Measurements from ENCODE around the gene NFIA. TPM values are rescaled to one million over a fixed set of nuclear protein-coding genes. Genes with fewer than 3 reads are reported as not detected.

The NFIA gene
- total RNA-seq, 1 experiment from 2014 or later, result 0.35 TPM

DNA sequence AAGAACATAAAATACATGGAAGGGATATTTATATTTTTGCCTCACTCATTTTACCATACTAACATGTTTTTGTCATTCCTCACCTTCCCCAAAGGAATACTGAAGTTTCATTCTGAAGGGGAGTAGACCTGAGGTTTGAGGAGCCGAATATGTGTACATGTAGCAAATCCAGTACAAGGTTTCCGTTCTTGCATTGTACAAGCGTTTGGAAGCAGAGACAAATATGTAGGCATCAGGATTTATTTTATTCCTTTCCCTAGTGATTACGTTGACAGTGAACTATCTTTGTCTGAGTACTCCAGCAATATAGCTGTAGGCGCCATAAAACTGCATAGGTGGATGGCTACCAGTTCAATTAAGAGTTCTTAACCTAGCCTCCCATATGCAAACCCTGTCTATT is 191.5 kb downstream of the NFIA start:
- H3K18ac ChIP-seq (ENCODE audit: insufficient read length, low read depth, low read length), result no peak overlapping the region
- H3K4ac ChIP-seq (ENCODE audit: low read depth, low read length), result no peak overlapping the region
- H2AFZ ChIP-seq (ENCODE audit: low read length), result no peak overlapping the region
- H3K4me3 Mint-ChIP-seq, result no peak overlapping the region
- no peak for DNase-seq
- no peaks in the 10 kb centered on the region for H3K27me3 Mint-ChIP-seq (ENCODE audit: low read depth)
- H2BK20ac ChIP-seq (ENCODE audit: low read depth, low read length, poor library complexity, severe bottlenecking), result no peak overlapping the region
- H3T11ph ChIP-seq (ENCODE audit: low read length), result no peak overlapping the region
- no peak overlapping the region for H3K23ac ChIP-seq (ENCODE audit: insufficient read length, low read depth, low read length)
- no peaks in the 10 kb centered on the region for H3K27me3 ChIP-seq (ENCODE audit: insufficient read depth, low read length)
- no peak overlapping the region for H2BK15ac ChIP-seq (ENCODE audit: low read depth, low read length)
- no peak overlapping the region for H3K27ac ChIP-seq (ENCODE audit: insufficient read length, low read depth, low read length)
- no peak overlapping the region for H3K4me2 ChIP-seq (ENCODE audit: insufficient read depth, insufficient read length, low read length)
- no CpG with 5 or more reads among the region's 5 CpGs for WGBS (ENCODE audit: extremely low coverage, insufficient read length, low lambda C conversion rate)
- no peak for TF ChIP-seq CTCF (conservative IDR thresholded peaks at IDR 0.05)
- no peaks in the 10 kb centered on the region for H3K4me1 ChIP-seq (ENCODE audit: insufficient read depth, low read length)
- no peak overlapping the region for H3K14ac ChIP-seq (ENCODE audit: insufficient read depth, low read length)
- H4K8ac ChIP-seq (replicated peaks; ENCODE audit: insufficient read length, low read depth, low read length), result no peak overlapping the region
- no peak overlapping the region for H3K56ac ChIP-seq (ENCODE audit: insufficient read length, low read depth, low read length)
- H3K79me2 ChIP-seq (ENCODE audit: insufficient read depth, low read length), result no peaks in the 10 kb centered on the region
- H2BK12ac ChIP-seq (ENCODE audit: insufficient read length, low read depth, low read length), result no peak overlapping the region
- H4K91ac ChIP-seq (ENCODE audit: insufficient read length, low read depth, low read length), result no peak overlapping the region
- H3K27ac Mint-ChIP-seq, result no peak overlapping the region
- H2BK120ac ChIP-seq (ENCODE audit: low read depth, low read length, poor library complexity, severe bottlenecking), result no peak overlapping the region
- peaks cover 16 to 30% of the 10 kb centered on the region in 2 experiments for H3K4me1 Mint-ChIP-seq
- H3K9me3 Mint-ChIP-seq, result no peaks in the 10 kb centered on the region
- H4K20me1 ChIP-seq (ENCODE audit: control insufficient read depth, insufficient read depth, insufficient read length), result no peaks in the 10 kb centered on the region
- H4K5ac ChIP-seq (ENCODE audit: insufficient read length, low read depth, low read length), result no peak overlapping the region
- H3K9me3 ChIP-seq (ENCODE audit: control insufficient read depth, low read depth, low read length), result no peaks in the 10 kb centered on the region
- no peaks in the 10 kb centered on the region for H3K79me1 ChIP-seq (ENCODE audit: insufficient read depth, low read depth, low read length, poor library complexity, severe bottlenecking)
- no peak overlapping the region for H2BK5ac ChIP-seq (ENCODE audit: insufficient read length, low read length)
- no peaks in the 10 kb centered on the region for H3K23me2 ChIP-seq (ENCODE audit: insufficient read length, low read depth, low read length, poor library complexity, severe bottlenecking)
- no peak overlapping the region for H3K9ac ChIP-seq (ENCODE audit: extremely low read depth, insufficient read length, low read length)
- no peaks in the 10 kb centered on the region for H3K36me3 Mint-ChIP-seq (ENCODE audit: insufficient read depth in 1 of 3, low read depth in 3 of 3)
- H2AK5ac ChIP-seq (ENCODE audit: insufficient read length, low read length), result no peak overlapping the region

Measured in H9 (cell line).